GM13977 (cell line): Measurements from ENCODE around the gene JPT1.

Experiments
- DNase-seq: peaks from one replicate; pipeline ENCODE4 v3.0.0; 2012; ENCODE audit warnings: low spot score
- CTCF ChIP-seq: IDR thresholded peaks from 2 replicates; pipeline ENCODE4 v1.5.1; 2012; ENCODE audit warnings: mild to moderate bottlenecking, control low read depth; ENCODE audit not compliant: insufficient read depth; ENCODE audit errors: extremely low read depth, missing control alignments
- in situ Hi-C: fragments of 300-500 bp; cut with MboI; formaldehyde crosslinking; loops from one replicate; pipeline ENCODE4 v1.12.0; 2022; ENCODE audit warnings: low sequenced_read_pairs, low pct_unique_long_range_greater_than_20kb, mixed read lengths, inconsistent platforms; ENCODE audit not compliant: unreplicated experiment

JPT1 gene

GRCh38 chr17:75154195-75155106 lies at the start of gene JPT1:
Gene JPT1, minus strand, starts transcription at chr17:75154512. Its CDS starts 115 bp downstream, at chr17:75154397.
- in situ Hi-C loops: no loop called here
- peak; percentile 98 for DNase-seq
- no peak for TF ChIP-seq CTCF

- DNase-seq: no peak
- no peak for TF ChIP-seq CTCF
- in situ Hi-C loops: loop anchor here (10.0 to 25.0 kb wide), 2 partner anchors 245 to 438 kb away; no protein-coding TSS in a partner anchor
Observed at GRCh38 chr17:75199886-75200618, 45.7 kb upstream of the JPT1 start.

- DNase-seq: no peak
- no peak for TF ChIP-seq CTCF
- in situ Hi-C loops: loop anchor here (25.0 kb wide), 1 partner anchor 433 kb away; no protein-coding TSS in a partner anchor
Observed at GRCh38 chr17:75194879-75195278, 40.6 kb upstream of the JPT1 start.

- no peak for DNase-seq
- in situ Hi-C loops: loop anchor here (25.0 kb wide), 1 partner anchor 429 kb away; no protein-coding TSS in a partner anchor
Observed at GRCh38 chr17:75191584-75191983, 37.3 kb upstream of the JPT1 start.

GRCh38 chr17:75188614-75189013 lies 34.3 kb upstream of the JPT1 start:
- no peak for TF ChIP-seq CTCF
- no peak for DNase-seq
- in situ Hi-C loops: loop anchor here (25.0 kb wide), 1 partner anchor 426 kb away; no protein-coding TSS in a partner anchor

More at GRCh38 chr17:75191584-75191983, 37.3 kb upstream of the JPT1 start:
- no peak for TF ChIP-seq CTCF
